ENCODE results near the gene RNF14. TPM values are rescaled to one million over a fixed set of nuclear protein-coding genes. Genes with fewer than 3 reads are reported as not detected.

RNF14 gene
- total RNA-seq, 1 donor from 2014 or later: 30.3 TPM

DNA sequence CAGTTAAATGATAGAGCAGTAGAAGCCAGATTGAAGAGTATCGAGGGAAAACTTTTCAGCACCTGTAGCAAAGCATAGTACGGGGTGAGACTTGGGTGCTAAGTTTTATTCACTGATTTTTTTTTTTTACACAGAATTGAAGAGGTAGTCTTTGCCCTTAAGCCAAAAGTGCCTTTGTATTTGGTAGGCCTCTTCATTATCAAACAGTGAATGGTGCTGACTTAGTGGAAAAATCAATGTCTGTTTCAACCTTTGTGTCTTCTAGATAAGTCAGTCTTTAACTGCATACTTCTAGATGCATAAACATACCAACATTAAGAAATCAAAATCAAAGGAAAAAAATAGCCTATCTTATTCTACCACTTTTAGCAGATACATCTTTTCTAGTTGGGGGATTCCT lies 13.7 kb downstream of the RNF14 start:
- no peak for ATAC-seq

DNA sequence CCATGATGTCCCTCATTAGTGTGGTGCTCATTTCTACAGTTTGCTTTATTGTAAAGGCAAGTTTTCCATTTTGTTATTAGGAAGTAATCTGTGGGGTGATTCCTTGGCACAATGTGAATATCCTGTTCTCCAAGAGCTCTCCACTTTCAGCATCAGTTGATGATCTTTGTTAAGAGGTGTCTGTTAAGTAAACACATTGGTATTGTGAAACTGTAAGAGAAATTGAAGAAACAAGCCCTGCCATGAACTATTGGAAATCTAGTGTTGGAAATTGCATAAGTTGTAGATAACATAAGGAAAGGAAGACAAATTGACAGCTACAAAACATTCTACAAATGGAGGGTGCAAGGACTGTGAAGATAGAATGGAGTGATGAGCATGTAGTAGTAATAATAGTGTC lies 17.2 kb downstream of the RNF14 start:
- ATAC-seq: no peak

DNA sequence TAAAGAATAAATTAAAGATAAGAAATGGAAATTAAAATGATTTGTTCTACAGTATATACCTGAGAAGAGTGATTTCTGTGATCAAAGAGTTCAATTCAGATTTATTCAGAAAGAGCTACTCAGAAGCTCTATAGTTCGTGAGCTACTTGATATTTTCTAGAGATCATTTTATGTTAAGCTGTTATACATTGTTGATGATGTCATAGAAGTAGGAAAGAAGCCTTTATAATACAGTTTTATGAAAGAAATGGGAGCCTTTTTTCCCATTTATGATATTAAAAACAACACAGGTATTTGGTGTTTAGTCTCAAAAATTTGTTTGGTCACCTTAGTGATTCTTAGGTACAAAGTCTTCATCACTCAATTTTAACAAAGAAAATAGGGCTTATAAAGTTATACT lies 20.8 kb downstream of the RNF14 start:
- no peak for ATAC-seq

DNA sequence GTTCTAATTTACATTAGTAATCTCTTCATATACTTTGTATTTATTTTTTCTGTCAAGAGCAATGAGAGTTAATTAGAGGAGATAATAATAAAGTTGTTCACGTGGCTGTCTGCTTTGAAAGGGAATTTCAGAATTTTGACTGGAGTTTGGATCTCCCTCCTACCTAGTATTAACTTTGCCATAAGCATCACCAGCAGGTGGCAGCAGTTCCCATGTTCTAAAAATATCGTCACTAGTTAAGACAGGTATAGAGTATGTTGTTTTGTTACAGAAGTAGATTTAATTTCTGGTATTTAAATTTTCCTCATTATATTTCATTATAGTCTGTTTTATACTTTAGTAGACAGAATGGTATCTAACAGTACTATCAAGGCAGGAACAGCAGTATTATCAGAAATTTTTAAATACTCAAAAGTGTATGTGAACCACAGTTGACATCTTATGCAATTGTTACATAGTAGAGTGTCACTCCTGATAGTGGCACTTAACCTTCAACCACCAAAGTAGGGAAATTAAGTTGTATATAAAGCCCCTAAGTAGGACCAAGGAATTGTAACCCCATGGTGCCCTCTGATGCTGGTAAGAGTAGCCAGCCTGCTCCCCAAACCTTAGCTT lies 23.6 kb downstream of the RNF14 start:
- ATAC-seq: peak; percentile 72

DNA sequence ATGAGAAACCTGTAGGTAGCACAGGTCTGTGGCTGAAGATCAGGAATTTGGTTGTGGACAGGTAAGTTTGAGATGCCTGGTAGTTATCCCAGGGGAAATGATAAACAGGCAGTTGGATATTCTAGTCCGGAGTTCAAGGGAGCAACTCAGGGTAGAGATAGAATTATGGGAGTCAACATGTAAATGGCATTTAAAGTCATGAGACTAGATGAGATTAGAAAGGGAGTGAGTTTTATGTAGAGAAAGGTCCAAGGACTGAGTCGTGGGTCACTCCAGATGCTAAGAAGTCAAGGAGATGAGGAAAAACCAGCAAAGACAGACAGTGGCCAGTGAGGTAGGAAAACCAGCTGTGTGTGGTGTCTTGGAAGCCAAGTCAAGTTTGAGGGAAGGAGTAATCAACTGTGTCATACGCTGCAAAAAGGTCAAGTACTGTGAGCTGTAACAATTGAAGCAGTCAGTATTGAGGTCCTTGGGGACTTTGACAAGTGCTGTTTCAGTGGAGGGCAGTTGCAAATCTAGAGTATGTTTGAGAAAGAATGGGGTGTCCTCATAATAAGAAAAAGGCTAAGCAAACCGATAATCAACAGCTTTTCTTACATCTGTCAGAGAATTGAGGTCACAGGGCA lies 25.7 kb downstream of the RNF14 start:
- no peak for ATAC-seq

DNA sequence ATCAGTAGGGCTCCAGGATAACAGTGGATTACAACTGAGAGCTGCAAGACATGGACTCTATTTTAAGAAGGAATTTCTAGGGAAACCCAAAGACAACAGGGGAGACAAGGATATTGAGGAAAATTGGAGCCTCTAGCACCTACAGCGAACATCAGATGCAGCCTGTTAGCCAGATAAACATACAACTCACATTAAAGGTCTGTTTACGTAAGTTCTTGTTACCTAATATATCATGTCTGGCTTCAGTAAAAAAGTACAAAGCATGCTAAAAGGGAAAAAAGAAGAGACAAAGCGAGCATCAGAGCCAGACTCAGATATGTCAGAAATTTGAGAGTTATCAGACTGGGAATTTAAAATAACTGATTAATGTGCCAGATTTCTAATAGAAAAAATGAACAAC lies 26.8 kb downstream of the RNF14 start:
- ATAC-seq: no peak

DNA sequence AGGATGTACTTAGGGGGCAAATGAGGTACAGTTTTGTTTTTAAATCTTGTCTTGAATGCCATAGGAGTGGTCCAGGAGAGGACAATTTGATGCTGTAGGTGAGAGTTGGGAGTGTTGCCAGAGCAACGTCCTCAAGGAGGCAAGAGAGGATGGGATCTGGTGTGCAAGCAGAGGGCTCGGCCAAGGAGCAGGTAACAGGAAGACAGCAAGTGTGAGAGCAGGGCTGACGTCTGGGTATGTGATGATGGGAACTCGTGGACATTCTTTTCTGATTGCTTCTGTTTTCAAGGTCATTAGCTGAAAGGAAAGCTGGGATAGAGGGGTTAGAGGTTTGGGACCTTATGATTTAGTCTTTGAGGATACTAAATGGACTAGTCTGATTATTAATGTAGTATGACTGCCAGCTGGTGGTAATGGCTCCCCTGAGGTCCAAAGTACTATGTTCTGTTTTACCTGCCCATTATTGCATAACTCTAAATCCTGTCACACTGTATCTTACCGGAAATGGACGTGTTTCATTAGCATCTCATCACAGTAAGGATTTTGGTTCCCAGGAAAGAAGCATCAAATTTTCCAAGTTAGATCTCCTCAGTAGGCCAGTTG lies 28.6 kb downstream of the RNF14 start:
- ATAC-seq: no peak

DNA sequence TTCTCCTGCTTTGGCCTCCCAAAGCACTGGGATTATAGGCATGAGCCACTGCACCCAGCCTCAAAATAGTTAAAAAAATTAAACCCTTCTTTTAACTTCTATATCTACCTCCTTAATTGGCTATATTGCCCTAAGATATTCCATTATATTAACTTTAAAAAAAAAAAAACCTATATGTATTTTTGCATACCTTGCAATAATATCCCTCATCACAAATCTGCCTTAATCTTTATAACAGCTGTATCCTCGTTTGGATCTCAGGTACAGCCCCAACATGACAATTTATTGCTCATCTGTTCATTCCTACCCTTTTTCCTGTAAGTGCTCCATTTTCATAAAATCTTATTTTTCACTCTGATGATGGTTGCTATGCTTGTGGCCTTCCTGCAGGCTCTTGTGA lies 31.3 kb downstream of the RNF14 start:
- no peak for ATAC-seq

DNA sequence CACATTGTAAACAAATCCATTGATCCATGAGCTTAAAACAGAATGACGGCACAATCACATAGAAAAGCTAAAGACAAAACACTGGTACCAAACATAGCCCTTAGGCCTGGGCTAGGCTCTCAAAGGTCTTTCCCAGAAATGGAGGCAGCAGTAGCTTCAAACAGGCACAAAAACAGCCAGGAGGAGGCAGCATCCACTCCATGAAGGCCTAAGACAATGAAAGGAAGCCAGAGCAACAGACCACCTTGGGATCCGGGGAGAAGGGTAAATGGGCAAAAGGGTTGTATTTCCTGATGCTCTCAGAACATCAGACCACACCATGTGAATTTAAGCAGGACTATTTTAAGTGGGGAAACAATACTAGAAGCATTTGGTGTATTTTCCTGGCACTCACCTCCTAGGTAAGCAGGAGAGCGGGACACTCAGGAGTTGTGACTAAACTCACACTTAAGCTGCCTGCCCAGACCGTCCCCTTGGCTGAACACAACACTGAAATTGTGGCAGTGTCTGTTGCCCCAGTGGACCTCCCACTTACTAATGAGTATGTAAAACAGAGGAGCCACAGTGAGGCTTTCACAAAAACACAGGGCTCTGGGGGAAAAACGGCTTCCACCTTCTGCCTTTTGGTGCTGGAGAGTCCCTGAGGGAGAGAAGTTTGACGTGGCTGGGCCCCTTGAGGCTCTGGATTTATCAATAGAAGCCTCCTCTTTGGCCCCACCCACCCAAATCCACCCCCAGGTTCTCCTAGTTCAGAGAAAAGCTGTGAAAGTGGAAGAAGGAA lies 32.0 kb downstream of the RNF14 start:
- ATAC-seq: no peak

DNA sequence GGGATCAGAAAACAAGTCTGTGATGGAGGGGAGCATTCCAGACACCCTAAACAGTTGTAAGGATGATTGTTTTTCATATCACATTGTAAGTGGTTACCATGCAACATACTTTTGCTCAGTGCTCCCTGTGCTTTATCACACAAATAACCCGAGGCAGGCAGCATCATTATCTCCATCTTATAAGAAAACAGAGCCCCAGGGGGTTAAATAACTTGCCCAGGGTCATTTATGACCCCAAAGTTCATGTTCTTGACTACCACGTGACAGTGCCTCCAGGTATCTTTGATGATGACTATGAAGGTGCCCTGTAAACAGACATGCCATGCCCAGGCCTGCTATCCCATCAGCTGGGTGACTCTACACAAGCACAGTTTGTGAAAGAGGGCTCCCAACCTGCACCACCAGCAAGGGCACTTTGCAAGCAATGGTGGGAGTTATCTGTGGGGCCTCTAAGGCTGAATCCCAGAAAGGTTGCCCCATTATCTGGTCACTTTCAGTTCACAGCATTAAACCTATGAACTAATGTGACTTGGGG lies 34.4 kb downstream of the RNF14 start:
- peak; percentile 17 for ATAC-seq

DNA sequence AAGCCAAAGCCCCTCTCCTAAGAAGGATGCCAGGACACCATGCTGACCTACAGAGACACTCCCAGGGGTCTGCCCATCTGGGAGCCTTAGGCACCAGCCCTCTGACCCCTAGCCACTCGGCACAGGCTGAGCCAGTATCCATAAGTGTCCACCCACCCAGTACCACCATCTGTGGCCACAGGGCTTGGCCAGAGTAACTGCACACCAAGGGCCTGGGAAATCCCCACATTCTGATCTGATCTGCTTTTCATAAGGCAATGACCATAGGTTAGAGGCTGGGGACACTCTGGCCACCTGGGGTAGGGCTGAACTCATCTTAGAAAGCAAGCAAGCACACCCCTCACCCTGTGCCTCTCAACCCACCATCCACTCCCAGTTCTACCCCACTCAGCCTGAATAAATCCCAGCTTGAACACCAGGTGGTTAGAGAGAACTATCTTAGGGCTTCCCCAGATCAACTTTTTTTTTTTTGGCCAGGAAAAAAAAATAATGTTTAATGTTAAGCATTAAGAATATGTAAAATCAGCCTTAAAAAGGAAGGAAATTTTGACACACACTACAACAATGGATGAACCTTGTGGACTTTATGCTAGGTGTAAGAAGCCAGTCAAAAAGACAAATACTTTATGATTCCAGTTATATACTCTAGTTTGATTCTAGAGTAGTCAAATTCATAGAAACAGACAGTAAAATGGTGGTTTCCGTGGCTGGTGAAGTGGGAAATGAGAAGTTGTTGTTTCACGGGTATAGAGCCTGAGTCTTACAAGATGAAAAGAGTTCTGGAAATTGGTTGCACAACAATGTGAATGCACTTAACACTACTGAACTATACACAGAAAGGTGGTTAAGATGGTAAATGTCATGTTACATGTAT lies 37.7 kb downstream of the RNF14 start:
- ATAC-seq: no peak

DNA sequence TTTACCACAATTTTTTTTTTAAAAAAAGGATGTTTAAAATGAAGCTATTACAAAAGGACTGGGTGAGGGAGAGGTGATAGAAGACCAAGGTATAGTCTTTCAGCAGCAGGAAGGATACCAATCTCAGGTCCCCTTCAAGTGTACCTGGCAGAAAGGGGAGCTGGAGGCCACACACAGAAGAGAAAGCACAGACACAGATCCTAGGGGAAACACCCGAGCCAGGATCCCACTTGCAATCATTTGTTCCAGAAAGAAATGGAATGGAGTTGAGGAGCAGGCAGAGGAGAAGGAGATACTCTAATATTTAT lies 38.3 kb downstream of the RNF14 start:
- no peak for ATAC-seq

DNA sequence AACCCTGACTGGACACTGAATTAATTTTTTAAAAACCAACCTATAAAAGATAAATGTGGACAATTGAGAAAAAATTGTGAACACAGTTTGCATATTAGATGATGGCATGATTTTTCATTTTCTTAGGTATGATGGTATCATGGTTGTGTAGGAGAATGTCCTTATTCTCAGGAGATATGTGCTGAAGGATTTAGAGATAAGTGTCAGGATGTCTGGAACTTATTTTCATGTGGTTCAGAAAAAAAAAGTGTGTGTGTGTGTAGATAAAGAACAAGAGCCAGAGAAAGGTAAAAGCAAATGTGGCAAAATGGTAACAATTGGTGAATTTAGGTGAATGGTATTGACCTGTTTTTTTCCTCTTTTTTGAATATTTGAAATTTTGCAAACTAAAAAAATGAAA lies 39.9 kb downstream of the RNF14 start:
- ATAC-seq: no peak

DNA sequence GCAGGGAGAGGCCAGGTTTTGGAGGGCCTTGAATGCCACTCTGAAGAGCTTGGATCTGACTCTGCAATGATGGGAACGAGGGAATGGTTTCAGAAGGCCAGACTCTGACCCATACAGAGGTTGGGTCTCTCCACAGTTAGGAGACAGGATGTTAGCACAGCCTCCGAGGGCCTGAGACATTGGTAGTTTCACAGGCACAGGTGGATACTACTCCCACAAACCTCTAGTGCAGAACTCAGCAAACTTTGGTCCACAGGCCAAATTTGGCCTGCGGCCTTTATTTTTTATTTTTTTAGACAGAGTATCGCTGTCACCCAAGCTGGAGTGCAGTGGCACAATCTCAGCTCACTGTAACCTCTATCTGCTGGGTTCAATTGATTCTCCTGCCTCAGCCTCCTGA lies 41.0 kb downstream of the RNF14 start:
- ATAC-seq: no peak

DNA sequence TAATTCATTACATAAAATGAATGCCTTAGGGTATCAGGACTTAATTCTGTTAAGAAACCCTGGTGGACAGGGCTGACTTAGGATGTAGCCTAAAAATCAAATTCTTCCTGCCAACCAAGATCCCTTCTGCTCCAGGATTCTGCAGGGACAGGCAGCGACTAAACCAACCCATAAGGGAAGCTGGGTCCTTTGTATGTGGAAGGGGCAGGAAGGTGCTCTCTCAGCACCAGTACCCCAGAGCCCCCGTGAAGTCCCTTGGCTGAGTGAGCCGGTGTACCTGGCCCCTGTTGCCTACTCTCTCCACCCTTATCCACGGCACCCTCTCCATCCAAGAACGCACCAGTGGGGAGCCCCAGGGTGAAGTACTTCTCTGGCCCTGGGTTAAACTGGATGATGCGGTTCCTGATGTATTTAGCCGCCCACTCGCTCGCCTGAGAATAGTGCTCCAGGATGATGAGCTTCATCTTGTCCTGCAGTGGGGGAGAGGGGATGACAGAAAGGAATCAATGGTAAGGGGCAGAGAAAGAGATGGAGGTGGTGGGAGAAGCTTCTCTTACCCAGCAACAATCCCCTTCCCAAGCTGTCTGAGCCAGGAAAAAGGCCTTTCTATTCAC lies 42.8 kb downstream of the RNF14 start:
- ATAC-seq: no peak

DNA sequence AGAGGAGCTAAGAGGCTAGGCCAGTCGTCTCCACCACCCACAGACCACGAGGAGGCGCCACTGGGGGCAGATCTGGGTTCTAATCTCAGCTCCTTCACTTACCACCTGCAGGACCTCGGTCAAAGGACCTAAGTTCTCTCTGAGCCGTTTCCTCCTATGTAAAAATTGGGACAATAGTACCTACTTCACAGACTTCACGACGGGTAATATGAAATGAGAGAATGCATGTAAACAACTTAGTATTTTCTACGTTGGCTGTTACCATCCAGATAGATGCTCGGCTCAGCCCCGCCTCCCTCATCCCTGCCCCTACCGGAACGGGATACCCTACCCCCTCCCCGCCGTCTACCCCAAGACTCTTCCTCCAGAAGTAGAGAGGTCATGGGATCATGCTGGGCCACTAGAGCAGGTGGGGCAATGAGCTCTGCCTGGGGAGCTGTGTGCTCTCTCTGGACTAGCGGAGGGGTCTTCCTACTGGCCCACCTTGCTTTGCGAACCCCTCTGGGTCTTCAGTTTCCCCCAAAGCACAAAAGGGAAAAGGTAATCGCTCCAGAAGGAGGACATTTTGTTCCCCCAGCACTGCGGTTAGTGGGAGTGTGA lies 43.4 kb downstream of the RNF14 start:
- peak; percentile 17 for ATAC-seq

DNA sequence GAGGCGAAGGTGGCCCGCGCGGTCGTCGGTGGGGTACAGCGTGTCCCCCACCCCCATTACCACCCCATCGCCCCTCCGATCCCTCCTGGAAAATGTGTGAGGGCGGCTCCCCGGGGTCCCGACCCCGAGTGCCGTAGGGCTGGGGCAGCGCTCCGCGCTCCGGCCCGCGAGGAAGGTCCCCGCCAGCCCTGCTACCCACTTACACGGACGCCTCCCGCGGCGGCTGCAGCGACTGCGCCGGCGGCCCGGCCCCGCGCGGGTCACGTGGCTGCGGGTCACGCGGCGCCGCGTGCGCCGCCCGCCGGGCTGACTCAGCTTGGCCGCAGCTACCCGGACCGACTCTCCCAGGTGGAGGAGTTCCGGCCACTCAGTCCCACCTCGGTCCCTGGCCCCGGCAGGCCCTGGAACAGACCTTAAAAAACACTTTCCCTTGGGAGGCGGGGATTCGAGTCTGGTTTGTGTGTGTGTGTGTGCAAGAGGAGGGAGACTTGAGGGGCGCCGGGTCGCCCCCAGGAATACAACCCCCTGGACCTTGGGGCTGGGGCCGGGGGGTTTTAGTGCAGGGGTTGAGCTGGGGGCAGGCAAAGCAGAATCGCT lies 44.0 kb downstream of the RNF14 start, which contains the start of gene GNPDA1:
TSS of gene GNPDA1 (minus strand) at position 236 of the 597 bp plus-strand sequence. CDS start 992 bp downstream, outside the sequence.
- peak; percentile 86 for ATAC-seq

DNA sequence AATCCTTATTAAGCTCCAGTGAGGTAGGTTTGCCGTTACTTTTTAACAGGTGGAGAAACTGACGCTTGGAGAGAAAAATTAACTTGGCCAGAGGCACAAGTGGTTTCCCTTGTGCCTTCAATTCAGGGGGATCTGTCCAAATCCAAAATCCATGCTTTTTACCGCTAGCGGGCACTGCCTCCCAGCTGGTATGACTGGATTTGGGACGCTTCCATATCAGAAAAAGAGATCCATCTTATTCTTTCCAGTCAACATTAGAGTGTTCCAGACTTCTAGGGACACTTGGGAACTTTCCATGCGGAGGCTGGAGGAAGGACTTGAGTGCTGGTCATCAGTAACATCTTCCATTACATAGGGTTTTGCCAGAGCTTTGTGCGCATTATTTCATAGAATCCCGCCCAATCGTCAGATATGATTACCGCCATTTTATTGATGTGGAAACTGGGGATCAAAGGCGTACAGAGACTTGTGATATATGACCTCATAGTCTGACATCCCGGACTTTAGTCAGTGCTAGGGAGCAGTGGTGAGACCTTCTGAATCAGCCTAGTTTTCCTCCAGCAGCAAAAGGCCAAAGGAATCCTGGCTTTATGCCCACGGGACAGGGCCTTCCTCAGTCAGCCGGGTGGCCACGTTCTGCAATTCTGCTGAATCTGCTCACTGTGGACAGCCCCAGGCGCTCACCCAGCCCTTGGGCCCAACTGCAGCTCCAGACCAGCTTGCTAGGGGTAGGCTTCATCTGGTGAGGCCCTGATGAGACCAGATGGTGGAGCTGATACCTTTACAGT lies 45.0 kb downstream of the RNF14 start:
- no peak for ATAC-seq

DNA sequence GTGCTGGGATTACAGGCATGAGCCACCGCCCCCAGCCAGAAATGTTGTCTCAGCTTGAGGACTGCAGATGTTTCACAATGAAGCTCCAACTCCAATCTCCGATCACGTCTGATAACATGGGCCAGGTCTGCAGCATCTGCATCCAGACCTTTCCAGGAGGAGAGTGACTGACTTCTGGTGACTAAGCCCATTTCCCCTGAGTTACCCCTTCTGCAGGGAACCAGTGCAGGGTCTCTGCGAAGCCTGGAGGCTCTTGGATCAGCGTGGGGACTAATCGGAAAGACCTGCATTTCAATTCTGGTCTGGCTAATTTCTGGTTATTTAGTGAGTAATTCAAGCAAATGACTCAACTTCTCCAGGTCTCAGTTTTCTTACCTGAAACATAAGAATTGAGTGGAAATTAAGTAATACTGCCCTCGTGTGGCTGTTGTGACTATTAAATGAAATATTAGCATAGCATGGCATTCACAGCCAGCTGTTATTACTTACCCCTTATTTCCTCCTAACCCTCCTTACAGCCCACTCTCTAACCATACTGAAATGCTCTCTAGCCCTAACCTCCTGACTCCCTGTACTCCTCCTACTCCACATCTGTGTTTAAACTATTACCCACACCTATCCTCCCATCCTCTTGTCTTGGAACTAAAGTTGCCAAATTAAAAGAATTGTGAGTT lies 46.1 kb downstream of the RNF14 start:
- ATAC-seq: peak; percentile 37

Data from esophagus mucosa (tissue), 1 donor.